Measurements from ENCODE around the gene MVK. TPM values are rescaled to one million over a fixed set of nuclear protein-coding genes. Genes with fewer than 3 reads are reported as not detected.

Gene MVK
- total RNA-seq, 4 donors from 2014 or later = 3.2 to 14.2 (median 9.1) TPM

DNA sequence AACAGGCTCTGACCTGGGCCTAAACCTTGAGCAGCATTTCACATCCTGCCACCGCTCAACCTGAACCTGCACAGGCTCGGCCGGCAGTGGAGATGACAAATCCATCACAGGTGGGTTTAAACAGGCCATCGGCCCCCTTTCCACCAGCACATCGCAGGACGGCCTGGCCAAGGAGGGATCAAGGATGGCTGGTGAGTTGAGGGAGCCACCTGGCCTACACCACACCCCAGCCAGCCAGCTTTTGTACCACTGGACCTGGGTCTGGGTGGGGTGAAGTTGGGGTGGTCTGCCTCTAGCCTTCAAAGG is 14.4 kb upstream of the MVK start:
- Histone ChIP-seq H3K36me3 (peaks cover 0 to 31% of the 10 kb centered on the region in 2 donors), H3K4me3 (no peak overlapping the region), H3K4me1 (no peaks in the 10 kb centered on the region), H3K9me3 (no peaks in the 10 kb centered on the region), H3K27me3 (no peaks in the 10 kb centered on the region), H3K27ac (no peak overlapping the region)
- in situ Hi-C loops (cut with MboI; ENCODE audit: low sequenced_read_pairs in 4 of 4) (no loop called here), intact Hi-C loops (cut with DNase I; ENCODE audit: low total_unique reads) (no loop called here)
- ATAC-seq (no peak), DNase-seq (no peak)
- no peak for TF ChIP-seq POLR2A (IDR thresholded peaks at IDR 0.05)
- TF ChIP-seq, protein P1, sequence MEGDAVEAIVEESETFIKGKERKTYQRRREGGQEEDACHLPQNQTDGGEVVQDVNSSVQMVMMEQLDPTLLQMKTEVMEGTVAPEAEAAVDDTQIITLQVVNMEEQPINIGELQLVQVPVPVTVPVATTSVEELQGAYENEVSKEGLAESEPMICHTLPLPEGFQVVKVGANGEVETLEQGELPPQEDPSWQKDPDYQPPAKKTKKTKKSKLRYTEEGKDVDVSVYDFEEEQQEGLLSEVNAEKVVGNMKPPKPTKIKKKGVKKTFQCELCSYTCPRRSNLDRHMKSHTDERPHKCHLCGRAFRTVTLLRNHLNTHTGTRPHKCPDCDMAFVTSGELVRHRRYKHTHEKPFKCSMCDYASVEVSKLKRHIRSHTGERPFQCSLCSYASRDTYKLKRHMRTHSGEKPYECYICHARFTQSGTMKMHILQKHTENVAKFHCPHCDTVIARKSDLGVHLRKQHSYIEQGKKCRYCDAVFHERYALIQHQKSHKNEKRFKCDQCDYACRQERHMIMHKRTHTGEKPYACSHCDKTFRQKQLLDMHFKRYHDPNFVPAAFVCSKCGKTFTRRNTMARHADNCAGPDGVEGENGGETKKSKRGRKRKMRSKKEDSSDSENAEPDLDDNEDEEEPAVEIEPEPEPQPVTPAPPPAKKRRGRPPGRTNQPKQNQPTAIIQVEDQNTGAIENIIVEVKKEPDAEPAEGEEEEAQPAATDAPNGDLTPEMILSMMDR (IDR thresholded peaks at IDR 0.05 in 4 of 5, conservative IDR thresholded peaks at IDR 0.05 in 1 of 5) = no peak

DNA sequence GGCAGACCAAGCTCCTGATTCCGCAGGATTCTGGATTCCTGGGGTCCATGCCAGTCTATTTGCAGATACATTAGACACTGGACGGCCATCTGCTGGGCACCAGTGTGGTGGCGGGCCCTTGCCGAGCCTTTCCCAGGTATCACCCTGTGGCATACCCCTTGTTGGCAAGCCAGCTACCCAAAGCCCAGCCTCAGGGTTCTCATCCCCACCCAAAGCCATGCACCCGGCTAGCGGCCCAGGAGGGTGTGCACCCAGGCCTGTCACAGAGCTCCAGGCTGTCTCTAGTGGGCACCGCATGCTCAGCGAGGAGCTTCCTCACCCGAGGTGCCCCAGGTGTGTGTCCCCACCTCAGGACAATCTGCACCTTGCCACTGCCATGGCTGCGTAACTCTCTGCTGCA is 14.0 kb upstream of the MVK start:
- in situ Hi-C loops (cut with MboI; ENCODE audit: low sequenced_read_pairs in 4 of 4) = no loop called here
- TF ChIP-seq, protein P1 (IDR thresholded peaks at IDR 0.05 in 4 of 5, conservative IDR thresholded peaks at IDR 0.05 in 1 of 5) = no peak
- no peak for TF ChIP-seq POLR2A (IDR thresholded peaks at IDR 0.05)
- no peaks in the 10 kb centered on the region for H3K27me3 ChIP-seq
- intact Hi-C loops (cut with DNase I; ENCODE audit: low total_unique reads) = no loop called here
- H3K36me3 ChIP-seq = peaks cover 0 to 36% of the 10 kb centered on the region in 2 donors
- ATAC-seq (no peak), DNase-seq (no peak)
- H3K9me3 ChIP-seq = no peaks in the 10 kb centered on the region
- no peak overlapping the region for H3K27ac ChIP-seq
- no peaks in the 10 kb centered on the region for H3K4me1 ChIP-seq
- H3K4me3 ChIP-seq = no peak overlapping the region

DNA sequence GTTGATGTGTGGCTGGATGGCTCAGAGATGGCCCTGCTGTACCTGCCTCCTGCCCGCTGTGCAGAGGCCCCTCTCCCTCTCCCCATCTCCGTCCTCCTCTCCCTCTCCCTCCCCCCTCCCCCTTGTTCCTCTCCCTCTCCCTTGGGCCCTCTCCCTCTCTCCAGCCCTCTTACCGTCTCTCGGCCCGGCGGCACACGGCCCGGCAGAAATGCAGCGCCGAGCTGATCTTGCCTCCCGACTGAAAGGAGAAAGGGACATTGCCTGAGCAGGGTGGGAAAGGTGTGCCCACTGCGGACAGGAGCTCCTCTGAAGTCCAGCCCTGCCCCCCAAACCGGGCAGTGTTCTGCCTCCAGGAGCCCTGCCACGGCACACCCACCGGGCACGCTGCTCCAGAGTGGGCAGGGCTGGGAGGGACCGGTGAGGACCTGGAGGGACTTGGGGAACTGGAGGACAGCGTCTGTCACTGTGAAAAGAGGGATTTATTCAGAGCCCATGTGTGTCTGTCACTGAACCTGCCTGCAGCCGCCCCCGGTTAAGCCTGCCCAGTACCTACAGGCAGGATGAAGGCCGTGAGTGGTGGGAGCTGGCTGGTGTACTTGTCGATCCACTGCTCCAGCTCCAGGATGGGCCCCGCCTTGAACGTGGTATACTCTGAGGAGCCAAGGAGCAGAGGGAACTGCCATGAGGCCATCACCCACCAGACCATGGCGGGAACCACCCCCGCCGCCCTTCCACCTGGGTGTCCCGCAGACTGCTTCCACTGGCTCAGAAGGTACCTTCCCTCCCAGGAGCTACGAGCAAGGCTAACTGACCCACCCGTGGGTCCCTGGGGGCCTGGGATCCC is 12.5 kb upstream of the MVK start:
- no peak for DNase-seq
- intact Hi-C loops (cut with DNase I; ENCODE audit: low total_unique reads) = no loop called here

DNA sequence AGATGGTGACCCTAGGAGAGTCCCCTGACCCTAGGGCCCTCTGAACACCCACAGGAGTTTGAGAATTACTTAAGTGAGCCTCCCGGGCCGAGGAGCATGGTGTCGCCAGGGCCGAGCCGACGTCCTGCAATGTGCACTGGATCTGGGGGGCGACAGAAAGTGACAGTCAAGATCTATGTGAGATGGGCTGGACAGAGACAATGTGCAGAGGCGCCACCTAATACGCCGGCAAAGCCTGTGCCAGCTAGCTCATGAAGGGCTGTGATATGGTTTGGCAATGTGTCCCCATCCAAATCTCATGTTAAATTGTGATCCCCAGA is 11.9 kb upstream of the MVK start:
- TF ChIP-seq POLR2A (IDR thresholded peaks at IDR 0.05) = no peak
- TF ChIP-seq, protein P1 (IDR thresholded peaks at IDR 0.05 in 4 of 5, conservative IDR thresholded peaks at IDR 0.05 in 1 of 5) = no peak
- ATAC-seq (no peak), DNase-seq (no peak)
- Histone ChIP-seq H3K4me1 (no peaks in the 10 kb centered on the region), H3K27me3 (no peaks in the 10 kb centered on the region), H3K36me3 (peaks cover 0 to 47% of the 10 kb centered on the region in 2 donors), H3K9me3 (no peaks in the 10 kb centered on the region), H3K27ac (no peak overlapping the region), H3K4me3 (no peak overlapping the region)
- in situ Hi-C loops (cut with MboI; ENCODE audit: low sequenced_read_pairs in 4 of 4) (no loop called here), intact Hi-C loops (cut with DNase I; ENCODE audit: low total_unique reads) (no loop called here)

More for the DNA sequence above, 12.5 kb upstream of the MVK start:
- H3K4me1 ChIP-seq = no peaks in the 10 kb centered on the region
- H3K9me3 ChIP-seq = no peaks in the 10 kb centered on the region
- ATAC-seq = no peak
- in situ Hi-C loops (cut with MboI; ENCODE audit: low sequenced_read_pairs in 4 of 4) = no loop called here
- H3K36me3 ChIP-seq = peaks cover 0 to 48% of the 10 kb centered on the region in 2 donors
- H3K27ac ChIP-seq = no peak overlapping the region
- H3K27me3 ChIP-seq = no peaks in the 10 kb centered on the region
- TF ChIP-seq, protein P1 (IDR thresholded peaks at IDR 0.05 in 4 of 5, conservative IDR thresholded peaks at IDR 0.05 in 1 of 5) = no peak
- no peak for TF ChIP-seq POLR2A (IDR thresholded peaks at IDR 0.05)
- H3K4me3 ChIP-seq = no peak overlapping the region

DNA sequence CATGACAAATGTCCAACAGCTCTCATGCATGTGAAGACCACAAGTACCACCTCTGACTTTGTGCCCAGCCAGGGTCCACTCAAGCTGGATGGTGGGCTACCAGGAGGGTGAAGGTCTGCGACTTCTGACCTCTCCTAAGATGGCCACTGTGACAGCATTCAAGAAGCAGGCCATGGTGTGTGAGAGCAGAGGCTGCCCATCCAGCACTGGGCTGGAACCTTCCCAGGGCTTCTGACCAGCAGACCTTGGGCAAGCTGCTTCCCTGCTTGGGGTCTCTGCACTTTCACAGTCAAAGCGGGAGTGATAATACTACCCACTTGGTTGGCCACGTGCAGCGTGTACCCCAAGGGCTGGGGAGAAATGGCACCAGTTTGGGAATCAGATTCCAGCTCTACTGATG is 10.7 kb upstream of the MVK start:
- Histone ChIP-seq H3K27me3 (no peaks in the 10 kb centered on the region), H3K4me1 (no peaks in the 10 kb centered on the region), H3K4me3 (no peak overlapping the region), H3K9me3 (no peaks in the 10 kb centered on the region), H3K36me3 (peaks cover 0 to 46% of the 10 kb centered on the region in 2 donors), H3K27ac (peak overlapping the region in 1 of 4 donors; percentile 39)
- DNase-seq = no peak
- ATAC-seq = no peak
- in situ Hi-C loops (cut with MboI; ENCODE audit: low sequenced_read_pairs in 4 of 4) = no loop called here
- intact Hi-C loops (cut with DNase I; ENCODE audit: low total_unique reads) = no loop called here
- TF ChIP-seq, protein P1 (IDR thresholded peaks at IDR 0.05 in 4 of 5, conservative IDR thresholded peaks at IDR 0.05 in 1 of 5) = no peak
- TF ChIP-seq POLR2A (IDR thresholded peaks at IDR 0.05) = no peak

Data from gastrocnemius medialis (tissue), 4 donors.